Rectal smooth muscle tissue (tissue), 1 donor: ENCODE data around the gene TECR.
"Not testable (repeated sequence)": the region's sequence is repeated elsewhere in the genome, so short reads cannot be mapped to it uniquely, and the experiment has no call there.

Experiments
- H3K27ac ChIP-seq: one replicate; pipeline ENCODE4 v1.7.0; 2013; ENCODE audit warnings: low read depth, low read length, inconsistent platforms
- H3K27me3 ChIP-seq: one replicate; pipeline ENCODE4 v1.7.0; 2013; ENCODE audit warnings: low read length; ENCODE audit not compliant: control insufficient read depth, insufficient read depth
- H3K36me3 ChIP-seq: one replicate; pipeline ENCODE4 v1.7.0; 2013; ENCODE audit warnings: low read length; ENCODE audit not compliant: control insufficient read depth, insufficient read depth
- H3K4me1 ChIP-seq: one replicate; pipeline ENCODE4 v1.7.0; 2013; ENCODE audit warnings: low read length; ENCODE audit not compliant: control insufficient read depth, insufficient read depth
- H3K4me3 ChIP-seq: one replicate; pipeline ENCODE4 v1.7.0; 2013; ENCODE audit warnings: low read length
- H3K9ac ChIP-seq: one replicate; pipeline ENCODE4 v1.7.0; 2013; ENCODE audit warnings: low read length

Gene TECR

DNA sequence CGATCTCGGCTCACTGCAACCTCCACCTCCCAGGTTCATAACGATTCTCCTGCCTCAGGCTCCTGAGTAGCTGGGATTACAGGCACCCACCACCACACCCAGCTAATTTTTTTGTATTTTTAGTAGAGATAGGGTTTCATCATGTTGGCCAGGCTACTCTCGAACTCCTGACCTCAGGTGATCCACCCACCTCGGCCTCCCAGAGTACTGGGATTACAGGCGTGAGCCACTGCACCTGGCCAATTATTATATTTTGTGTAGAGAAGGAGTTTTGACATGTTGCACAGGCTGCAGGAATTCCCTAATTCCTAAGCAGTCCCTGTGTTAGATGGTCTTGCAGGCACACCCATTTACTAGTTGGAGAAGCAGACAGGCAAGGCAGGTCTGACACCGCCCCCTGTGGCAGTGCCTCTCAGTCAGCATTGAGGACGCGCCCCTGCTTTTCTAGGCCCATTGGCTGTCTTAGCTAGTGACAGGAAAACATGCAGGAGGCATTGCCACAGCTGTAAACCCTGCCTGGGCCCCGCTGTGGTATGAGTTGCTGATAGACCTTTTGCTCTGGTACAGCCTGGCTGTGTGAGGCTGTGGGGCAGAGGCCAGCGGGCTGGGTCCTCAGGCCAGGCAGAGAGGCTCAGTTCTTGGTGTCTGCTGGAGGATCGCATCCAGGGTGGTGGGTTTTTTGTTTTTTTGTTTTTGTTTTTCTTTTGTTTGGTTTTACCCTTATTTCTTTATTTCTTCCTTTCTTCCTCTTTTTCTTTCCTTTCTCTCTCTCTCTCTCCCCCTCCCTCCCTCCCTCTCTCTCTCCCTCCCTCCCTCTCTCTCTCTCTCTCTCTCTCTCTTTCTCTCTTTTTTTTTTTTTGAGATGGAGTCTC is 22.0 kb downstream of the TECR start:
- H3K4me3 ChIP-seq, H3K4me1 ChIP-seq, H3K27ac ChIP-seq, H3K27me3 ChIP-seq, H3K36me3 ChIP-seq, H3K9ac ChIP-seq: not testable (repeated sequence)

DNA sequence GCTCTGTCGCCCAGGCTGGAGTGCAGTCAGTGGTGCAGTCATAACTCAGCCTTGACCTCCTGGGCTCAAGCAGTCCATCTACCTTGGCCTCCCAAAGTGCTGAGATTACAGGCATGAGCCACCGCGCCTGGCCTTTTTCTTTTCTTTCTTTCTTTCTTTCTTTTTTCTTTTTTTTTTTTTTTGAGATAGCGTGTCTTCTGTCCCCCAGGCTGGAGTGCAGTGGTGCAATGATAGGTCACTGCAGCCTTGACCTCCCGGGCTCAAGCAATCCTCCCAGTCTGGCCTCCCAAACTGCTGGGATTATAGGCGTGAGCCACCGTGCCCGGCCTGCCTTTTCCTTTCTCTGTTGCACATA is 22.6 kb downstream of the TECR start:
- H3K4me1 ChIP-seq, H3K27me3 ChIP-seq, H3K36me3 ChIP-seq, H3K9ac ChIP-seq, H3K4me3 ChIP-seq, H3K27ac ChIP-seq: not testable (repeated sequence)

DNA sequence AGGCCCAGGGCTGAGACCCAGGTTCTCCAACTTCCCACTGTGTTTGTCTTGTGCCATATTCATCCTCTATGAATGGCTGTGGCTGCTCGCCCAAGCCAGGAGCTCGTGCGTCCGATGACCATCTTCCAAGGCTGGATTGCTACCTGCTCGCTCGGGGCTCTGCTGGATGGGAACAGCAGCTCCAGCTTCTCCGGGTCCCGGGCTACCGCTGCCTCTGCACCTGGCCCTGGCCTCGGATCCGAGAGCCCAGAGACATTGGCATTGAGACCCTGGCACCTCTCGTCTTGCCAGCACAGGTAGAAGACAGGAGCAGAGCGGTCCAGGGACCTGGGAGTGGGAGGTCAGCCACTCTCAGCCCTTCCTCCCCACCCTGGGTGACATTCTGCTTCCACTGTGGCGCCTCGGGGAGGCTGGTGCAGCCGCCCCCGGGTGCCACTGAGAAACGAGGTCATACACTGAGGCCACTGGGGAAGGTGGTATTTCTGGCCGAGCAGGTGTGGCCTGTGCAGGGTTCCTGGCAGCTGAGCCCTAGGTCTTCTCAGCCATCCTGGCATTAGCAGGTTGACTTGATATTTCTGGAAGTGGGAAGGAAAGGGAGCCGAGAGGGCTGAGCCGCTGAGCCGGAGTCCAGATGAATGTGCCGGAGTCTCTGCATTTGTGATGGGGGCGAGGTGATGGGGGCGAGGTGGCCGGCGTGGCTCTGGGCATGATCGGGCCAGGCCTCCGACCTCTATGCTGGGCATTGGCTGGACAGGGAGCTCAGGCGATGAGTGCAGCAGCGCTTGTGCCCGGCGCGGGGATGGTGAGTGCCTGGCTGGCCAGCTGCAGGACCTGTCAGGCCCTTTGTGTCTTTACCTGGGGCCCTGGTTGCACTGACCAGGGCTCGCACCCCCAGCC is 23.9 kb downstream of the TECR start:
- no peaks in the 10 kb centered on the region for H3K27me3 ChIP-seq
- peaks cover 3% of the 10 kb centered on the region for H3K36me3 ChIP-seq
- H3K27ac ChIP-seq: no peak overlapping the region
- no peak overlapping the region for H3K9ac ChIP-seq
- H3K4me1 ChIP-seq: no peaks in the 10 kb centered on the region
- no peak overlapping the region for H3K4me3 ChIP-seq

DNA sequence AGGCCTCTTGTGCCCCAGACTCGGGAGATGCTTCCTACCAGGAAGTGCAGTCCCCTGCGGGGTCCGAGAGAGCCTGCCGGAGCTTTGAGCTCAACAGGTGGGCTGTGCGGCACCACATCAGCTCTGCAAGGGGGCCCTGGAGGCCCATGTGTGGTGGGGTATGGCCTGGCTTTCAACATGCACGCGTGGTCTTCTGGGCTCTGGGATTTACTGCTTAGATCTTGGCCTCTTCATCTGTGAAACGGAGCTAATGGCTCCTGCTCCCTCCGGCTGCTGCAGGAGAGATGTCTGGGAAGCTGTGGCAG is 24.5 kb downstream of the TECR start:
- Histone ChIP-seq H3K9ac (no peak overlapping the region), H3K27ac (no peak overlapping the region), H3K4me3 (no peak overlapping the region), H3K36me3 (peaks cover 3% of the 10 kb centered on the region), H3K4me1 (no peaks in the 10 kb centered on the region), H3K27me3 (no peaks in the 10 kb centered on the region)

DNA sequence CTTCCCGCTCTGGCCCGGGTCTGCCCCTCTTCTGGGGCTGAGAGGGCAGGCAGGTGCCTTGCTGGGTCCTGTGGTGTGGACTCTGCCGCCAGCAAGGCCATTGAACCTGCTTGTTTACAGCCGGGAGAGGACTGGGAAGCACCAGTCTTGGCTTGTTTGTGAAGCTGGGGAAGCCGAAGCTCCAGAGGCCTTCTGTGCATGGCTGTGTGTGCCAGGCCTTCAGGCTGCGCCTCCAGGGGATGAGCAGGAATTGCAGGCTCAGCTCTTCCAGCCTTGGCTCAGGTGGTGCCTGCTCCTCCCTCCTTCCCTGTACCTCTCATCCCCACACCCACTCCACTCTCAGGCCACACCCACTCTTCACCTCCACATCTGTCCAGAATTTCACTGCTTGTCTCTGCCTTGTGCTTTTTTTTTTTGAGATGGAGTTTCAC is 25.0 kb downstream of the TECR start:
- no peak overlapping the region for H3K4me3 ChIP-seq

DNA sequence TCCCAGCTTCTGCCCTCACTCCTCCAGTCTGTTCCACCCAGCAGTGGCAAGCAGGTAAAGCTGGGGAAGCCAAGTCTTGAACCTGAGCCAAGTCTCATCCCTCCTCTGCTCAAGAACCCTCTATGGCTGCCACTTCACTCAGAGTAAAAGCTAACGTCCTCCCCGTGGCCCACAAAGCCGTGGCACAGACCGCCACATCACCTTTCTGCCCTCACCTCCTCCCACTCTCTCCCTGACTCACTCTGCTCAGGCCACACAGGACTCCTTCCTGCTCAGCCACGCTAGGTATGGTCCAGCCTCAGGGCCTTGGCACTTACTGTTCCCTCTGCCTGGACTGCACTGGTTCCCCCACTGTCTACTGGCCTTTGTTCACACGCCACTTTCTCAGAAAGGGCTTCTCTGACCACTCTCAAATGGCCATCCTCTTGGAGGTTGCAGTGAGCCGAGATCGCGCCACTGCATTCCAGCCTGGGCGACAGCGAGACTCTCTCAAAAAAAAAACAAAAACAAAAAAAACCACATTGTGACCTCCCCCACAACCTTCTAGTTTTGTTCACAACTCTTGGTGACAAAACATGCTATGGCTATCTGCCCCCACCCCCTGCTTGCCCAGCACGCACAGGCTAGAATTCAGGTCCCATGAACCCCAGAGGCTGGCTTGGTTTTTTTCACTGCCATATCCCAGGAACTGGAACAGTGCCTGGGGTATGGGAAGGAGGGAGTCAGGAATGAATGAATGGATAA is 26.7 kb downstream of the TECR start:
- H3K27me3 ChIP-seq: no peaks in the 10 kb centered on the region
- H3K27ac ChIP-seq: no peak overlapping the region
- H3K4me1 ChIP-seq: no peaks in the 10 kb centered on the region
- peak overlapping the region; percentile 47 for H3K4me3 ChIP-seq
- H3K9ac ChIP-seq: no peak overlapping the region
- peaks cover 3% of the 10 kb centered on the region for H3K36me3 ChIP-seq

More for the DNA sequence above, 25.0 kb downstream of the TECR start:
- Histone ChIP-seq H3K9ac (no peak overlapping the region), H3K4me1 (no peaks in the 10 kb centered on the region), H3K27ac (no peak overlapping the region), H3K27me3 (no peaks in the 10 kb centered on the region), H3K36me3 (peaks cover 3% of the 10 kb centered on the region)

DNA sequence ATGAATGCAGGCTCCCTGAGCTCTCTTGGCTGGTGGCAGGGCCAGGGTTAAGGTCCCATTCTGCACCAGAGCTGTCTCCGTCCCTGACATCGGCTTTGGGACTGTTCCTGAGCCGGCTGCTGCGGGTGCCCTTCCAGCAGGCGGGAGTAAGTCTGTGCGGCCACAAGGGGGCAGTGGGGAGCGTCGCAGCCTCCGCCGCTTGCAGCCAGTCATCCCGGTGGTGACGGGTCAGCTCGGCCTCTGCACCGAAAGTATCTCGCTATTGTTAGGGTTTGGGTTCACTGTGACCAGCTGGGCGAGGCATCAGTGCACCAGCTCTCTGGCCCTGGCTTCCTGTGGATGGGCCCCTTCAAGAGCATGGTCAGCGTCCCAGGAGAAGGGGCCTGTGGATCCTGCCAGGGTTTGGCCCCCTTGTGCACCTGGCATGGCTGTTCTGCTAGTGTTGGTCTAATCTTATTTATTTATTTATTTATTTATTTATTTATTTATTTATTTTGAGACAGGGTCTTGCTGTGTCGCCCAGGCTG is 27.3 kb downstream of the TECR start:
- Histone ChIP-seq H3K4me3 (peak overlapping the region; percentile 47), H3K9ac (no peak overlapping the region), H3K27ac (no peak overlapping the region), H3K4me1 (no peaks in the 10 kb centered on the region), H3K36me3 (peaks cover 3% of the 10 kb centered on the region), H3K27me3 (no peaks in the 10 kb centered on the region)

DNA sequence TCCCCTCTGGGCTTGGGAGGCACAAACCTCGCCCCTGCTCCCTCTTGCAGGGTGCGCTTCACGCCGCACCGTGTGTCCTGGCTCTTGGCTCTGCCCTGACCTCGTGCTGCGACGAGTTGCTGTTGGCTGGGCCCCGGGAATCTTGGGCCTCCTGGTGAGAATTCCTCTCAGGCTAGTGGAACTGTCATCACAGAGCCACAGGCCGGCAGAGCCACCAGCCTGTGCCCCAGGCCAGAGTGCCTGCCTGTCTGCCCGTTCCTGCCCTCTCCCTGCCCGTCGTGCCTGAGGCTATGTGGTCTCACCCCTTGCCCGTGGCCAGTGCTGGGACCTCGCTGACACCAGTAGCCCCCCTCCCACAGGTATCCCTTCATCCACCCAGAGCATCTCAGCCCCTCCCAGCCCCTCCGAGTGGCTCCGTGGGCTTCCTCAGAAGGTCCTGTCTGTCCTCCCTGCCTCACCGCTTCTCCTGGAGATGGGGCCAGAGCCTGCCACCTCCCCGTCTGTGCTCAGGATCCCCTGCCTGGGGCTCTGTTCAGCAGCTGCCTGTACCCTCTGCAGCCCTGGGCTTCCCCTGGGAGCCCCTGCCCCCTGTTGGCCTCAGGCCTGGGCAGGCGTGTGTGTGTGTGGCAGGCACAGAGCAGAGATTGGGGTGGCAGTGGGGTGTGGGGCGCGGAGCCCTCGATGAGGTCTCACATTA is 29.1 kb downstream of the TECR start:
- no peaks in the 10 kb centered on the region for H3K4me1 ChIP-seq
- H3K27ac ChIP-seq: no peak overlapping the region
- H3K36me3 ChIP-seq: peaks cover 2% of the 10 kb centered on the region
- no peak overlapping the region for H3K4me3 ChIP-seq
- H3K9ac ChIP-seq: no peak overlapping the region
- no peaks in the 10 kb centered on the region for H3K27me3 ChIP-seq

DNA sequence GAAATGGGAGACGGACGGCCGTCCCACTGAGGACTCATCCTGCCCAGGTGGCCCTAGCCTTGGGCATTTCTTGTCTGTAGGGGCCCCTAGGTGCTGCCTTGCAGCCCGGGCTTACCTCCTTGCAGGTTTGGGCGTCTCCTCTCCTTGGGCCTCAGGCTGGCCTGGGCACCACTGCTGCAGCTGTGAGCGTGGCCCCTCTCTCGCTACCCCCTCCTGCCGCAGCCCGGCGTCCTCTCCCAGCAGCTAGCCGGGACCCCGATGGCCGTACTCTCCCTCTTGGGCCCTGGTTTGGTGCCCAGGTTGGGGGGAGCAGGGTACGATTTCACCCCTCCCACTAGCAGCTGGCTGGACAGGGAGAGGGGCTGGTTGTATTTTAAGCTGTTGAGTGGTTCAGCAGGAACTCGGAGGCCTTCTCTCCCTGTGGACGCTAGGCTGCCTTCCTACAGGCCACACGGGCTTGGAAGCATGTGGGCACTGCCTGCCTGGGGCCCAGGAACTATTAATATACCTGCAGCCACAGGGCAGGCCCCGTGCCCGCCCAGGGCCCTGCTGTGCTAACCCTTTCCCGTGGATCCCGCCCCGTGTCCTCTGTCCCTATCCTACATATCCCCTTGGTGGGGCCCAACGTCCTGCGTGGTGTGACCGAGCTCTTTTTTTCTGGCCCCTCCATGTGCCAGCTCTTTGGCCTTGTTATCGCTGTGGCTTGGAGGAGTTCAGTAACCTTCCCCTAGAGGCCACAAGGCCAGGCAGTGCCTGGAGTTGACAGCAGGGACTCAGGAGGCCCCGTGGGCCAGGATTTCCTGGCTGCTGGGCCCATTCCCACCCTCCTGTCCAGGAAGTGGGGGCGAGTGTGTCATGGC is 30.8 kb downstream of the TECR start:
- H3K4me1 ChIP-seq: no peaks in the 10 kb centered on the region
- H3K9ac ChIP-seq: no peak overlapping the region
- H3K27ac ChIP-seq: no peak overlapping the region
- no peak overlapping the region for H3K4me3 ChIP-seq
- H3K36me3 ChIP-seq: peaks cover 2% of the 10 kb centered on the region
- H3K27me3 ChIP-seq: no peaks in the 10 kb centered on the region

DNA sequence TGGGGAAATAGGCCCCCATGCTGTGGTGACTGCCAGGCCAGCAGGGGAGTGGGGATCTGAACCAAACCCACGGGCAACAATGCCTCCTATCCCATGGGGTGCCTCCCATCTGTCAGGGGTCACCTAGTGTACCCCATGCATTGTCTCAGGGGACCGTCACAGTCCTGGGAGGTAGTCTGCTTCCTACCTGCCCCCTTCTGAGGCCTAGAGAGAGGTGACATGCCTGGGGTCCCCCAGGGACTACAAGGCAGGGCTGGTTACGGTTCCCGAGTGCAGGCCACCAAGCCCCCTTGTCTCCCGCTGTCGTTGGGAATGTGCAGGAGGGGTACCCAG is 31.3 kb downstream of the TECR start:
- Histone ChIP-seq H3K4me3 (no peak overlapping the region), H3K36me3 (peaks cover 3% of the 10 kb centered on the region), H3K27me3 (no peaks in the 10 kb centered on the region), H3K27ac (no peak overlapping the region), H3K4me1 (no peaks in the 10 kb centered on the region), H3K9ac (no peak overlapping the region)

DNA sequence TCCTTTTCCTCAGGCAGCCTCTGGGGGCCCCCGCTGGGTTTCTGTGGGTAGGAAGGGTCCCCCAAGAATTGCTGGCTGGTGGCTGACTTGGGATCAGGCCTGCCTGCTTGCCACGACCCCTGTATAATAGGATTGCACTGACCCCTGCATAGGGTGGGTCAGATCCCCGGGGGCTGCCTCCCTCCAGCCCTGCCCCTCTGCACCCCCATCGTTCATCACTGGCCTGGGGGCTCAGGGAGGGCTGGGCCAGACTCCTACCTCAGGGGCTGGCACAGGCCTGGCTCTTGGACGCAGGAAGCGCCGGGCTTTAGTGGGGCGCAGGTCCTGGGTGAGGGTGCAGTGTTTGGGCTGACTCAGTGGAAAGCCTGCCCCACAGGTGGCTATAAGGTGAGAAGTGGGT is 31.9 kb downstream of the TECR start:
- H3K27me3 ChIP-seq: no peaks in the 10 kb centered on the region
- H3K36me3 ChIP-seq: peaks cover 3% of the 10 kb centered on the region
- no peak overlapping the region for H3K4me3 ChIP-seq
- no peak overlapping the region for H3K9ac ChIP-seq
- H3K27ac ChIP-seq: no peak overlapping the region
- H3K4me1 ChIP-seq: no peaks in the 10 kb centered on the region
